Trophoblast cell (in vitro differentiated cells and primary cell): ENCODE data around the gene RBM46.

ENCODE experiments used
- DNase-seq, 2 donors: peaks; one replicate each; pipeline ENCODE4 v3.0.0-alpha.2; 2016
- H2AFZ ChIP-seq: 2 replicates; pipeline ENCODE4 v1.6.1; 2013; ENCODE audit warnings: low read length, moderate library complexity, mild to moderate bottlenecking; ENCODE audit not compliant: insufficient read depth, poor library complexity
- H2AK5ac ChIP-seq: 2 replicates; pipeline ENCODE4 v1.6.1; 2013; ENCODE audit warnings: mild to moderate bottlenecking, low read length
- H2BK120ac ChIP-seq: 2 replicates; pipeline ENCODE4 v1.6.1; 2013; ENCODE audit warnings: low read length, mild to moderate bottlenecking, moderate library complexity; ENCODE audit not compliant: insufficient read depth, poor library complexity
- H2BK12ac ChIP-seq: 2 replicates; pipeline ENCODE4 v1.6.1; 2013; ENCODE audit warnings: mild to moderate bottlenecking, low read length, moderate library complexity
- H2BK5ac ChIP-seq: 2 replicates; pipeline ENCODE4 v1.6.1; 2013; ENCODE audit warnings: low read length, low read depth, moderate library complexity, mild to moderate bottlenecking; ENCODE audit not compliant: poor library complexity
- H3K14ac ChIP-seq: 2 replicates; pipeline ENCODE4 v1.6.1; 2013; ENCODE audit warnings: mild to moderate bottlenecking, low read length
- H3K18ac ChIP-seq: 2 replicates; pipeline ENCODE4 v1.6.1; 2013; ENCODE audit warnings: mild to moderate bottlenecking, low read length
- H3K23ac ChIP-seq: 2 replicates; pipeline ENCODE4 v1.6.1; 2013; ENCODE audit warnings: low read length
- H3K27ac ChIP-seq: 2 replicates; pipeline ENCODE4 v1.5.1; 2013; ENCODE audit warnings: low read depth, mild to moderate bottlenecking, inconsistent platforms, low read length, moderate library complexity
- H3K27me3 ChIP-seq: 2 replicates; pipeline ENCODE4 v1.6.1; 2013; ENCODE audit warnings: inconsistent platforms, mild to moderate bottlenecking, low read length, moderate library complexity; ENCODE audit not compliant: insufficient read depth
- H3K36me3 ChIP-seq, 2 experiments: 1 replicate in 1 of 2; 2 replicates in 1 of 2; pipeline ENCODE4 v1.6.1; 2013; ENCODE audit warnings: low read length in 2 of 2, mild to moderate bottlenecking in 2 of 2, moderate library complexity in 1 of 2; ENCODE audit not compliant: insufficient read depth in 2 of 2, control insufficient read depth in 1 of 2
- H3K4ac ChIP-seq: 2 replicates; pipeline ENCODE4 v1.6.1; 2013; ENCODE audit warnings: low read depth, mild to moderate bottlenecking, low read length, moderate library complexity
- H3K4me1 ChIP-seq, 2 experiments: 1 replicate in 1 of 2; 2 replicates in 1 of 2; pipeline ENCODE4 v1.6.1; 2013; ENCODE audit warnings: low read length in 2 of 2, mild to moderate bottlenecking in 2 of 2, moderate library complexity in 1 of 2; ENCODE audit not compliant: insufficient read depth in 2 of 2, control insufficient read depth in 1 of 2
- H3K4me2 ChIP-seq: 2 replicates; pipeline ENCODE4 v1.6.1; 2013; ENCODE audit warnings: inconsistent platforms, mild to moderate bottlenecking, low read length, moderate library complexity
- H3K4me3 ChIP-seq: 2 replicates; pipeline ENCODE4 v1.5.1; 2013; ENCODE audit warnings: mild to moderate bottlenecking, low read depth, low read length, inconsistent platforms
- H3K79me1 ChIP-seq: one replicate; pipeline ENCODE4 v1.6.1; 2013; ENCODE audit warnings: low read length
- H3K79me2 ChIP-seq: 2 replicates; pipeline ENCODE4 v1.6.1; 2013; ENCODE audit warnings: low read length, mild to moderate bottlenecking; ENCODE audit not compliant: control insufficient read depth, insufficient read depth, poor library complexity
- H3K9ac ChIP-seq: 2 replicates; pipeline ENCODE4 v1.6.1; 2013; ENCODE audit warnings: mild to moderate bottlenecking, low read length
- H3K9me3 ChIP-seq: 2 replicates; pipeline ENCODE4 v1.6.1; 2013; ENCODE audit warnings: low read depth, mild to moderate bottlenecking, control low read depth, inconsistent platforms, low read length; ENCODE audit not compliant: insufficient read depth
- H4K12ac ChIP-seq: 2 replicates; pipeline ENCODE4 v1.6.1; 2013; ENCODE audit warnings: low read depth, mild to moderate bottlenecking, low read length, moderate library complexity
- H4K8ac ChIP-seq: 2 replicates; pipeline ENCODE4 v1.6.1; 2013; ENCODE audit warnings: low read depth, mild to moderate bottlenecking, low read length, moderate library complexity
- H4K91ac ChIP-seq: one replicate; pipeline ENCODE4 v1.6.1; 2013; ENCODE audit warnings: low read depth, mild to moderate bottlenecking, low read length, moderate library complexity
- whole genome bisulfite sequencing: extraction: QIAGEN DNeasy Blood & Tissue Kit; methylation state at CpG from one replicate; pipeline ENCODE4 v1.1.7; 2013; ENCODE audit warnings: missing lambda C conversion rate; ENCODE audit not compliant: insufficient read length, insufficient coverage; ENCODE audit errors: extremely low coverage; 5-methylcytosine and 5-hydroxymethylcytosine counted together

The RBM46 gene

GRCh38 chr4:154741922-154742850, 38.9 kb upstream of the RBM46 start:
- H3K27me3 ChIP-seq, result peaks cover 45% of the 10 kb centered on the region
- H3K9ac ChIP-seq, result no peak overlapping the region
- no peak overlapping the region for H4K8ac ChIP-seq
- no peak overlapping the region for H3K18ac ChIP-seq
- no peak overlapping the region for H4K12ac ChIP-seq
- no CpG with 5 or more reads among the region's 49 CpGs for WGBS
- no peak overlapping the region for H2AK5ac ChIP-seq
- H3K14ac ChIP-seq, result no peak overlapping the region
- no peak overlapping the region for H2BK12ac ChIP-seq
- no peak overlapping the region for H2AFZ ChIP-seq
- H3K36me3 ChIP-seq, result no peaks in the 10 kb centered on the region
- peaks cover 5% of the 10 kb centered on the region for H3K9me3 ChIP-seq
- no peak overlapping the region for H3K23ac ChIP-seq
- no peak overlapping the region for H4K91ac ChIP-seq
- no peak for DNase-seq
- peak overlapping the region; percentile 29 for H3K4me2 ChIP-seq
- H3K4me1 ChIP-seq, result peaks cover 8% of the 10 kb centered on the region in 2 experiments
- H2BK120ac ChIP-seq, result no peak overlapping the region
- H3K27ac ChIP-seq, result no peak overlapping the region
- no peak overlapping the region for H2BK5ac ChIP-seq
- no peaks in the 10 kb centered on the region for H3K79me1 ChIP-seq
- no peaks in the 10 kb centered on the region for H3K79me2 ChIP-seq
- no peak overlapping the region for H3K4me3 ChIP-seq
- H3K4ac ChIP-seq, result no peak overlapping the region

GRCh38 chr4:154743683-154744340, 37.3 kb upstream of the RBM46 start, which contains the start of gene LRAT:
Gene LRAT, plus strand, starts transcription at chr4:154744000. Its CDS starts 327 bp downstream, at chr4:154744327.
- Histone ChIP-seq H2AK5ac (no peak within 1 kb of the TSS), H2BK12ac (no peak within 1 kb of the TSS), H3K79me1 (no peaks in the 10 kb centered on the region), H3K4ac (no peak within 1 kb of the TSS), H4K8ac (no peak within 1 kb of the TSS), H3K9me3 (peaks cover 5% of the 10 kb centered on the region), H3K4me1 (peaks cover 8% of the 10 kb centered on the region in 2 experiments), H2AFZ (peak within 1 kb of the TSS; percentile 58), H3K27ac (no peak within 1 kb of the TSS), H2BK120ac (no peak within 1 kb of the TSS), H3K36me3 (no peaks in the 10 kb centered on the region), H3K23ac (no peak within 1 kb of the TSS), H3K4me3 (peak within 1 kb of the TSS; percentile 73), H3K9ac (no peak within 1 kb of the TSS), H3K14ac (no peak within 1 kb of the TSS), H3K18ac (no peak within 1 kb of the TSS), H3K79me2 (no peaks in the 10 kb centered on the region), H3K27me3 (peaks cover 45% of the 10 kb centered on the region), H4K91ac (no peak within 1 kb of the TSS), H4K12ac (no peak within 1 kb of the TSS), H3K4me2 (peak within 1 kb of the TSS; percentile 95), H2BK5ac (no peak within 1 kb of the TSS)
- no peak for DNase-seq
- WGBS, result no CpG with 5 or more reads among the region's 55 CpGs

DNA sequence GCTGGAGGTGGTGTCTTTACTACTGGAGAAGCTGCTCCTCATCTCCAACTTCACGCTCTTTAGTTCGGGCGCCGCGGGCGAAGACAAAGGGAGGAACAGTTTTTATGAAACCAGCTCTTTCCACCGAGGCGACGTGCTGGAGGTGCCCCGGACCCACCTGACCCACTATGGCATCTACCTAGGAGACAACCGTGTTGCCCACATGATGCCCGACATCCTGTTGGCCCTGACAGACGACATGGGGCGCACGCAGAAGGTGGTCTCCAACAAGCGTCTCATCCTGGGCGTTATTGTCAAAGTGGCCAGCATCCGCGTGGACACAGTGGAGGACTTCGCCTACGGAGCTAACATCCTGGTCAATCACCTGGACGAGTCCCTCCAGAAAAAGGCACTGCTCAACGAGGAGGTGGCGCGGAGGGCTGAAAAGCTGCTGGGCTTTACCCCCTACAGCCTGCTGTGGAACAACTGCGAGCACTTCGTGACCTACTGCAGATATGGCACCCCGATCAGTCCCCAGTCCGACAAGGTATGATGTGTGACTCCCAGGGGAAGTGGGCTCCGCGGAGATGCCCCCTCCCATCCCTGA, 36.6 kb upstream of the RBM46 start:
- DNase-seq, result no peak
- Histone ChIP-seq H3K23ac (no peak overlapping the region), H4K91ac (no peak overlapping the region), H3K79me2 (no peaks in the 10 kb centered on the region), H2BK5ac (no peak overlapping the region), H3K79me1 (no peaks in the 10 kb centered on the region), H3K9ac (no peak overlapping the region), H2BK120ac (no peak overlapping the region), H2BK12ac (no peak overlapping the region), H3K9me3 (peaks cover 5% of the 10 kb centered on the region), H4K12ac (no peak overlapping the region), H3K36me3 (no peaks in the 10 kb centered on the region), H3K18ac (no peak overlapping the region), H3K4me2 (peak overlapping the region; percentile 95), H2AFZ (peak overlapping the region; percentile 53), H3K4ac (no peak overlapping the region), H3K14ac (no peak overlapping the region), H4K8ac (no peak overlapping the region), H2AK5ac (no peak overlapping the region), H3K4me3 (peak overlapping the region; percentile 73), H3K27me3 (peaks cover 45% of the 10 kb centered on the region), H3K27ac (no peak overlapping the region), H3K4me1 (peaks cover 8% of the 10 kb centered on the region in 2 experiments)
- no CpG with 5 or more reads among the region's 31 CpGs for WGBS

DNA sequence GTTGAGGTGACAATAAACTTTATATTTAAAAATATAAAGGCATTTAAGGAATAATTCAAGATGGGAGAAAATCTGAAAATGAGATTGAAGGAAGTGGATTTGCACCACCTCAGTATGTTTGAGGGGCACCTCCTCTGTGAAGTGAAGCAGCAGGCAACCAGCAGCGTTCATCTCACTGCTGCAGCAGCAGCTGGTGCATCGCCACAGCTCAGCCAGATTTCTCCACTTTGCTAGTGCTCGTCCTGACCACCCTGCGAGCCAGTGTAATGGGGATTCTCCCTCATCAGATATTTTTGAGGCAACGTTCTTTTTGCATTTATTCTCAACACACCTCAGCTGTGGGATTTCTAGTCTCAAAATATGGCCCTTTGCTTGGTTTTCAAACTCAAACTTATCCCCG, 23.4 kb upstream of the RBM46 start:
- H3K9me3 ChIP-seq, result no peaks in the 10 kb centered on the region
- no peaks in the 10 kb centered on the region for H3K36me3 ChIP-seq
- no peak overlapping the region for H3K4me3 ChIP-seq
- WGBS, result no CpG with 5 or more reads among the region's 6 CpGs
- H3K27ac ChIP-seq, result no peak overlapping the region
- no peak overlapping the region for H4K91ac ChIP-seq
- H2BK120ac ChIP-seq, result no peak overlapping the region
- H3K4me1 ChIP-seq, result no peaks in the 10 kb centered on the region
- no peak for DNase-seq
- H3K23ac ChIP-seq, result no peak overlapping the region
- H3K14ac ChIP-seq, result no peak overlapping the region
- no peak overlapping the region for H2BK12ac ChIP-seq
- no peak overlapping the region for H2BK5ac ChIP-seq
- H4K8ac ChIP-seq, result no peak overlapping the region
- no peak overlapping the region for H3K4me2 ChIP-seq
- H2AFZ ChIP-seq, result no peak overlapping the region
- no peak overlapping the region for H3K9ac ChIP-seq
- no peaks in the 10 kb centered on the region for H3K79me1 ChIP-seq
- H4K12ac ChIP-seq, result no peak overlapping the region
- H2AK5ac ChIP-seq, result no peak overlapping the region
- H3K27me3 ChIP-seq, result no peaks in the 10 kb centered on the region
- no peak overlapping the region for H3K18ac ChIP-seq
- no peaks in the 10 kb centered on the region for H3K79me2 ChIP-seq
- H3K4ac ChIP-seq, result no peak overlapping the region
